Adipocyte (in vitro differentiated cells): Measurements from ENCODE around the gene VAT1L.

Experiments
- DNase-seq: peaks from one replicate; pipeline ENCODE4 v3.0.0-alpha.2; 2015; ENCODE audit warnings: low read depth
- H3K27me3 ChIP-seq: replicated peaks from 2 replicates; pipeline ENCODE4 v1.7.0; 2013; ENCODE audit warnings: mild to moderate bottlenecking, low read length, moderate library complexity; ENCODE audit not compliant: control insufficient read depth, insufficient read depth
- H3K36me3 ChIP-seq: 2 replicates; pipeline ENCODE4 v1.7.0; 2013; ENCODE audit warnings: low read length, mild to moderate bottlenecking, moderate library complexity; ENCODE audit not compliant: control insufficient read depth, insufficient read depth, severe bottlenecking
- H3K4me1 ChIP-seq: 2 replicates; pipeline ENCODE4 v1.7.0; 2013; ENCODE audit warnings: mild to moderate bottlenecking, low read length, moderate library complexity; ENCODE audit not compliant: control insufficient read depth, insufficient read depth
- H3K4me3 ChIP-seq: 2 replicates; pipeline ENCODE4 v1.7.0; 2013; ENCODE audit warnings: mild to moderate bottlenecking, low read length, moderate library complexity
- H3K9ac ChIP-seq: 2 replicates; pipeline ENCODE4 v1.7.0; 2013; ENCODE audit warnings: mild to moderate bottlenecking, low read length, moderate library complexity
- H3K9me3 ChIP-seq: 2 replicates; pipeline ENCODE4 v1.7.0; 2013; ENCODE audit warnings: mild to moderate bottlenecking, low read length, moderate library complexity; ENCODE audit not compliant: control insufficient read depth

Gene VAT1L

DNA sequence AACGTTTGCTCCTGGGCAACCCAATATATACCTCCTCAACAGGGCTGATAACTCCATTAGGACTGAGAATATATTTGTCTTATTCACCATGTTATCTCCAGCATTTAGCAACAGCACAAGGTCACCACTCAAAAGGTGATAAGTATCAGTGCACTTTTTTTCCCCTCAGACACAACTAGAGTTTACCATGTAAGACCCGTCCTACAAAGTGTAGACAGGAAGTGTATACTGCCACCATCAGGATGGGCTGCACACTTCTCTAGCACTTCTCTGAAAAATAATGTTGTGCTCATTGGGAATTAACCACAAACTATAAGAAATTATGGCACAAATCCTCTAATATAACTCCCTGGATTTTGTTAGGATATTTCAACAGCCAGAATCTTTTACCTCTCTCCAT lies 5.7 kb upstream of the VAT1L start:
- Histone ChIP-seq H3K36me3 (no peaks in the 10 kb centered on the region), H3K9ac (no peak overlapping the region), H3K4me1 (peaks cover 4% of the 10 kb centered on the region), H3K4me3 (no peak overlapping the region), H3K27me3 (peaks cover 25% of the 10 kb centered on the region), H3K9me3 (no peaks in the 10 kb centered on the region)
- no peak for DNase-seq

DNA sequence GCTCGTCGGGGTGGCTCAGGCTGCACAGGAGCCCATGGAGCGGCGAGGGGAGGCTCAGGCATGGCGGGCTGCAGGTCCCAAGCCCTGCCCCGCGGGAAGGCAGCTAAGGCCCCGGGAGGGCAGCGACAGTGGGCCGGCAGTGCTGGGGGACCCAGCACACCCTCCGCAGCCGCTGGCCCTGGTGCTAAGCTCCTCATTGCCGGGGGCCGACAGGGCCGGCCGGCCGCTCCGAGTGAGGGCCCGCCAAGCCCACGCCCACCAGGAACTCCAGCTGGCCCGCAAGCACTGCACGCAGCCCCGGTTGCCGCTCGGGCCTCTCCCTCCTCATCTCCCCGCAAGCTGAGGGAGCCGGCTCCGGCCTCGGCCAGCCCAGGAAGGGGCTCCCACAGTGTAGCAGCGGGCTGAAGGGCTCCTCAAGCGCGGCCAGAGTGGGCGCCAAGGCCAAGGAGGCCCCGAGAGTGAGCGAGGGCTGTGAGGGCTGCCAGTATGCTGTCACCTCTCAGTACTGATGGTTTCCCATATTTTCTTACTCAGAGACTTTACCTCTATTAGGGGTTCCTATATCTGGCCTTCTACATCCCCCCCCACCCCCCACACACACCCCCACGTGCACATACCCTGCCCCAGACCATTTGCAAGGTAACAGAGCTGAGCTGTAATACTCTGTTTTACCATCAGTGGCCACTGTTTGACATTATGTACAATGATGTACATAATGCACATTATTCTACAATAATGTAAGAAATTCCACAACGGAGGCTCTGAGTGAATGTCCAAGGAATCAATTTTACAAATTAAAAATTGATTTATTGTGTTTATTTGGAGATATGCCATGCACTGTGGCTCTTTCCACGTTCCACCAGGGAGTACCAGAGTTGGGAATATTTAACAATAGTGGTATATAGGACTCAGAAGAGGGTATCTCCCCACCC lies 3.7 kb upstream of the VAT1L start:
- Histone ChIP-seq H3K4me3 (no peak overlapping the region), H3K9me3 (no peaks in the 10 kb centered on the region), H3K4me1 (peaks cover 4% of the 10 kb centered on the region), H3K9ac (no peak overlapping the region), H3K27me3 (peaks cover 41% of the 10 kb centered on the region), H3K36me3 (no peaks in the 10 kb centered on the region)
- no peak for DNase-seq

DNA sequence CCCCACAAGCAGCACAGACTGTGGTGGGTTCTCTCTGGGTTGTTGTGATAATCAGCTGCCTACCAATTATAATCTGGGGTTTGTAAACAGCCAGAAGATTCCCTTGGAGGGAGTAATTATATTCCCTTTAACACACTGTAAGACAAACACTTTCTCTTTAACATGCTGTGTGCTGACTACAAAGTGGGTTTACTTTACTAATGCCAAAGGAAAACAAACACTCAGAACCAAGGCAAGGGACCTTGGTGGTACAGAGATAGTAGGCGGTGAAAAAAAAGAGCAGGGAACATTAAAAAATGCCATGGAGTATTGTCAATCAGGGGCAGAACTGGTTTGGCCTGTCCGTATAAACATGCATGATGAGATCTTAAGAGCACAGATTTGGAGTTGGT lies 3.0 kb upstream of the VAT1L start:
- Histone ChIP-seq H3K4me3 (no peak overlapping the region), H3K4me1 (no peaks in the 10 kb centered on the region), H3K9ac (no peak overlapping the region), H3K36me3 (no peaks in the 10 kb centered on the region), H3K27me3 (peaks cover 48% of the 10 kb centered on the region), H3K9me3 (no peaks in the 10 kb centered on the region)
- no peak for DNase-seq

DNA sequence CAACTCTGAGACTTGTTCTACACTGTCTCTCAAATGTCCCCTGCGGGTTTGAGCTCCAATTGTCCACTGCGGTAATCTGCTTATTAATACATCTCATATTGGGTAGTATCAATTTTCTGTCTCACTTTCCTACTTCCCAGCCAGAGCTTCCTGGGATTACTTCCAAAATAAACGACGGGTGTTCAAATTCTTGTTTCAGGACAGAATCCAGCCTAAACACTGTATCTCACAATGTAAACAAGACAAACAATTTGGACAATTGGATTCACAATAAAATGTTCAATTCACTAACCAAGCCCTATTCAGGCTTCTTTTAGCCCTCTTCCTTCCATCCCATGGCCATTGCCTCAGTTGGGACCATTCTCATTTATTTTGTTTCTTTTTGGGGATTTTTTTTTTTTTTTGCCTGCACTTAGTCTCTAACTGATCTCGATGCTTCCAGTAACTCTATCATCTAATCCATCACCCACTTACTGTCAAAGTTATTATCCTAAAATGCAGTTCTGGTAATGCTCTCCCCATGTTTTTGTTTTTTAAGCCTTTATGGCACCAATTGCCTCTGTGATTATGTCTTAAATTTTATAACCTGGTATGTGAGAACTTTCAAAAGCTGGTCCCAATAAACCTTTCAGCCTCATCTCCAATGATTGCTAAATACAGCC lies 2.0 kb upstream of the VAT1L start:
- Histone ChIP-seq H3K9ac (no peak overlapping the region), H3K9me3 (no peaks in the 10 kb centered on the region), H3K4me1 (no peaks in the 10 kb centered on the region), H3K4me3 (no peak overlapping the region), H3K27me3 (peaks cover 53% of the 10 kb centered on the region), H3K36me3 (no peaks in the 10 kb centered on the region)
- no peak for DNase-seq

DNA sequence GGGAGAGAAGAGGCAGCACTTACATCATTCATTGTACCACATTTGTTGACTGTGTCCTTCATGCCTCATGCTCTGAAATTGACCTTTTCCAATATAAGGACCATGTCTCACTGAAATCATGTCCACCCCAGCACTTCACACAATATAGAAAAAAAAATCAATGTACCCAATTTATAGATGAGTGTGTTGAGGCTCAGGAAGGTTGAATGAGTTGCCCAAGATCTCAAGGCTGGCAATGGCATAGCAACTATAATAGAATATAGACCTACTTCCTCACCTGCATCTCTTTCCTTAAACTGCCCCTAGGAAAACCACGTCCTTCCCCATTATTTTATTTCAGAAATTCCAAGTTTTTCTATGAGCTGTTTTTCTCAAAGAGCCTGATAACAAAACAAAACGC lies 912 bp upstream of the VAT1L start:
- H3K4me1 ChIP-seq = no peaks in the 10 kb centered on the region
- no peaks in the 10 kb centered on the region for H3K36me3 ChIP-seq
- no peak overlapping the region for H3K9ac ChIP-seq
- no peak for DNase-seq
- no peak overlapping the region for H3K4me3 ChIP-seq
- H3K27me3 ChIP-seq = peaks cover 53% of the 10 kb centered on the region
- H3K9me3 ChIP-seq = no peaks in the 10 kb centered on the region

DNA sequence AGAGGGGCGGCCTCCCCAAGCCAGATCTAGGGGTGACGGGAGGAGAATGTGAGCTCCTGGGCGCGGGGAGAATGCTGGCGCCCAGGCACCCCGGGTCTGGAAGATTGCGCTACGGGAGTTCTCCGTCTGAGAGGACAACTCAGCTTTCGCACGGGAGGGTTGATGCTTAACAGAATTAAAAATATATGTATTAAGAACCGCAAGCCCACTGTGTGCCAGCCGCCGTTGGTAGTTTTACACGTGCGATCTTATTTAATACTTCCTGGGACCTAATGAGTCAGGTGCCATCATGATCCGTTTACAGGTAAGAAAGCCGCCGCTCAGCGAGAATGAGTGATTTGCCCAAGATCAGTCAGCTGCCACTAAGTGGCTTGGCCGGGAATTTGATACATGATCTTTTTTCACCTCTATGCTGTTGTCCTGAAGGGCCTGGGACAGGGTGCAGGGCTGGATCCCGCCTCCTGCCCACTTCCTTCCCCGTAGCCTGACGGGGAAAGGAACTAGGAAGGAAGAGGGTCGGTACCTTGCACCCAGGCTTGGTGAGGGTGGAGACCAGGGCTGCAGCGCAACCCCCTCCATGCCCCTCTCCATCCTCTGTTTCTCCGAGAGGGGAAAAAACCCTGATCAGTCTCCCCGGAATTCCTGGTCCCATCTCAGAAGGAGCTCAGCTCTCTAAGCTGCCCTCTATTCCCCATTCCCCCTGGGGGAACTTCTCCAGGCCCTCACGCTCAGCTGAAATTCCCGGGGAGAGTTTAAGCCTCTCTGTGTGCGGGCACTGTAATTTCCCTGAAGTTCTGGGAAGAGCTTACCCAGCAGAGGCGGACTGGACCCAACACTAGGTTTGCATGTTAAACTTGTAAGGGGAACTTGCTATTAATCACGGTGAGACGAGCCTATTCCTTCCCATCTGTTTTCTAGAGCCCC lies 983 bp downstream of the VAT1L start:
- H3K9me3 ChIP-seq = no peaks in the 10 kb centered on the region
- no peak for DNase-seq
- no peaks in the 10 kb centered on the region for H3K4me1 ChIP-seq
- H3K27me3 ChIP-seq = peaks cover 53% of the 10 kb centered on the region
- peak overlapping the region; percentile 79 for H3K4me3 ChIP-seq
- no peak overlapping the region for H3K9ac ChIP-seq
- H3K36me3 ChIP-seq = no peaks in the 10 kb centered on the region

DNA sequence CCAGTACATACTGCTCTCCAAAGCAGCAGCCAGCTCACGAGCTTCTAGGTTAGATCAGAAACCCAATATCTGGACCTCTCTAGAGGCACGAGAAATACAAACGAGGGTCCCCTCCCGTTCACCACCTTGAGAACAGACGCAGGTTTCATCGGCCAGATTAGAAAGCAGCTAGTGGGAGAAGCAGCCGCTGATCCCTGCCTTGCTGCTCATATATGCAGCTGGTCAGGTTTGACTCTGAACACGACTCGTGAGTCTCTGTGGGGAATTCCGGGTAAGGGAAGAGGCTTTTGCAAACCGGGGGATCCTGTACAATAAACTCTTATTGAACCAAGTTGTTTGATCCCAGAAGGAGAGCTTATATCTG lies 1.6 kb downstream of the VAT1L start:
- H3K9ac ChIP-seq = no peak overlapping the region
- DNase-seq = no peak
- no peaks in the 10 kb centered on the region for H3K9me3 ChIP-seq
- H3K36me3 ChIP-seq = no peaks in the 10 kb centered on the region
- no peaks in the 10 kb centered on the region for H3K4me1 ChIP-seq
- H3K27me3 ChIP-seq = peaks cover 53% of the 10 kb centered on the region
- H3K4me3 ChIP-seq = no peak overlapping the region

DNA sequence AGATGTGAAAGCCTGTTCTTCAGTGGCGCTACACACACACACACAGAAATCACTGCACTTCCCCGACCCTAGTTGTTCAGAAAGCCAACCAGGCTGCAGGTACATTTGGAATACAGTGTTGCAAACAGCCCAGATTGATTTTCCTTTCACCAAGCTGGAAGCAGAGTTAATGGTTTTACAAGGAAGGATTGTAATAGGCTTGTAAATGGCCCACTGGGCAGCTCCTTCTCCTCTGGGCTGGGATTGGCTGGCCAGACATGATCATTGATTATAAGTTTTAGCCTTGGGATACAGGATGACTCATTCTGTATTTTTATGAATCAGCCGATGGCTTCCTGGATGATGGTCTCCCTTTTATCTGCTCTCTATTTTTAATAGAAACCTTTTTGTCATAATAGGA lies 2.5 kb downstream of the VAT1L start:
- peaks cover 46% of the 10 kb centered on the region for H3K27me3 ChIP-seq
- H3K36me3 ChIP-seq = no peaks in the 10 kb centered on the region
- no peaks in the 10 kb centered on the region for H3K4me1 ChIP-seq
- H3K9me3 ChIP-seq = no peaks in the 10 kb centered on the region
- no peak overlapping the region for H3K4me3 ChIP-seq
- H3K9ac ChIP-seq = no peak overlapping the region
- no peak for DNase-seq

DNA sequence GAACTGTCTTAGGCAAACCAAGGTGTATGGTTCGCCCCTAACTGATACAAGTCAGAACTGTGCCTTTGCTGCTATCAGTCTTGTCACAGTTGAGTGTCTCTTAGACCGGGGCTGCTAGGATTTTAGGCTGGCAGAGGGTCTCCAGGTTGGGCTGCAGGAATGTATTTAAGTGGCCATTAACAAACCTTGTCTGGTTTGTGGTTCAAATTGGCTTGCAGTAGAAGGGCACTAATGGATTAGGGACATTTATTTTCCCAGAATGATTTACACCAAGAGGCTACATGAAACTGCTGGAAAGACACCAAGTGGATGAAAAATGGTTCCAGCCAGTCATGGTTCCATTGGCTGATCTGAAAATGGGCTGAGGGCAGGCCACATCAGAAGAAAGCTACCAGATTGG lies 5.1 kb downstream of the VAT1L start:
- Histone ChIP-seq H3K9ac (no peak overlapping the region), H3K36me3 (no peaks in the 10 kb centered on the region), H3K4me1 (no peaks in the 10 kb centered on the region), H3K27me3 (peaks cover 31% of the 10 kb centered on the region), H3K9me3 (no peaks in the 10 kb centered on the region), H3K4me3 (no peak overlapping the region)
- no peak for DNase-seq

DNA sequence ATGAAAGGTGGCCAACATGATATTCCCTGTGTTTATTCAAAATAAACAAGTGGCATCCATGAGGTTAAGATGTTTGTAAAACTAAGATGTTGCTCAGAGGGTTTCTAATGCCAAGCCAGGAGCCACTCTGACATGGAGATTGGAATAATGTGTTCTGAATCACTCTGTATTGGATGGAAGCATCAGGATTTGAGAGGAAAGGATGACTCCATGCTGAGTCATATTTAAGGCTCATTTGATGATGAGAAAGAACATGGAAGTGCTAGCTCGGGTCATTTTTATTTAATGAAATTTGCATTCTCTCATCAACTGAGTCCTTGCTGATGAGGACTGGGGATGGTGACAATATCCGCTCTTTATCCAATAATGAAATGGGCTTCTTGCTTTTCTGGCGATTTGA lies 6.2 kb downstream of the VAT1L start:
- no peaks in the 10 kb centered on the region for H3K4me1 ChIP-seq
- no peaks in the 10 kb centered on the region for H3K9me3 ChIP-seq
- no peaks in the 10 kb centered on the region for H3K36me3 ChIP-seq
- no peak overlapping the region for H3K4me3 ChIP-seq
- H3K27me3 ChIP-seq = peaks cover 28% of the 10 kb centered on the region
- H3K9ac ChIP-seq = no peak overlapping the region
- DNase-seq = no peak

DNA sequence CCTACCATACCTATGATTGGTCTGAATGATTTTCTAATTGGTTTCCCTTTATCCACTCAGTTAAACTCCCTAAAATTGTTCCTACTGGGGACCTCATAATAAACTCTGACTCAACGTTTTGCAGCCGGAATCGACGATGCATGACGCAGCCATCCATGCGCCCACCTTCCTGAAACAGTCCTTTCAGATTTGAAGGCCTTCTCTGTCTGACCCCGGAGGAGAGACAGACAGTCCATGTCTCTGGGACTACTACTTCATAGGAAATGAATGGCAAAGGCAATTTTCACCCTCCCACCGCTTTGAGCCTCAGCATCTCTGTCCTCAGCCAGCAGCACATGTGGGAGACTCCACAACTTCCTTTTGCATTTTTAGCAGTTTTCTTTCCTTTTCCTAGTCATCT lies 13.5 kb downstream of the VAT1L start:
- Histone ChIP-seq H3K9ac (no peak overlapping the region), H3K4me3 (no peak overlapping the region), H3K27me3 (peaks cover 30% of the 10 kb centered on the region), H3K9me3 (no peaks in the 10 kb centered on the region), H3K36me3 (no peaks in the 10 kb centered on the region), H3K4me1 (no peaks in the 10 kb centered on the region)
- DNase-seq = no peak
